ENCODE measurements around the gene TARBP1. TPM values are rescaled to one million over a fixed set of nuclear protein-coding genes. Genes with fewer than 3 reads are reported as not detected.
A peak's percentile ranks its signal among the peaks of the same experiment; 100 is the strongest.

Gene TARBP1
- total and polyA plus RNA-seq, 12 donors = 4.6 to 49.9 (median 9.0) TPM

DNA sequence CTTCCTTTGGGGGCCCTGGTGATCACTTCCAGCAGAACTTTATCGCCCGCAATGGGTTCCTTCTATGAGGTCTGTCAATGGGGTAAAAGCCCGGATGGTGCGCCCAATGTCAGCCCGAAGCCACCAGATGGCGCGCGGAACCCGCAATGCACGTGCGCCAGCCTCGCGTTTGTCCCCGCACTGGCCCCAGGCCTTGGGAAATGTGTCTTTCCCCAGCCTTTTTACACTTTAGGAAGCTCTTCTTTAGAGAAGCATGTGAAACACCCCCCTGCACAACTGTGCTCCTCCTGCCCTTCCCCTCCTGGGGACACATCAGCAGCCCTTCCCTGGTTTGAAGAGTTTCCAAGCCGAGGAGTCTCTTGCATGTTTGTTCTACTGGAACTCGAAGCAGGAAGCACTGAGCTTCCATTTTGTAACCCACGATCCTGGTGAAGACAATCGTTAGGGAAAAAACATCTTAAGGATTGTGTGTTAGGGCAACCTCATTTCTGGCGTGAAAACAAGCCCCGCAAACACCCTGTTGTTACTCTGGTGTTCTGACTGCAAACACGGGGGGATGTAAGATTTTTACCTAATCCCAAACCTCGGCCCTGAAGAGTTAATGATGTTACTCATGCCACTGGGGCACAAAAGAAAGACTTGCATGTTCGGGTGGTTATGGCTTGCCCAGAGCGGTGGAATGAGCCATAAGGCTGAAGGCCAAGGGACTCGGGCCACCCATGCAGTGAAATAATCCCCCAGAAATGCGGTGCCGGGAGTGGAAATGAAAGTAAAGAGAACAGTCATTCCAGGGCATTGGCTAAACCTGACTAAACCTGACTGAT, 20.4 kb upstream of the TARBP1 start:
- no peaks in the 10 kb centered on the region for H3K9me3 ChIP-seq
- TF ChIP-seq, protein P1, sequence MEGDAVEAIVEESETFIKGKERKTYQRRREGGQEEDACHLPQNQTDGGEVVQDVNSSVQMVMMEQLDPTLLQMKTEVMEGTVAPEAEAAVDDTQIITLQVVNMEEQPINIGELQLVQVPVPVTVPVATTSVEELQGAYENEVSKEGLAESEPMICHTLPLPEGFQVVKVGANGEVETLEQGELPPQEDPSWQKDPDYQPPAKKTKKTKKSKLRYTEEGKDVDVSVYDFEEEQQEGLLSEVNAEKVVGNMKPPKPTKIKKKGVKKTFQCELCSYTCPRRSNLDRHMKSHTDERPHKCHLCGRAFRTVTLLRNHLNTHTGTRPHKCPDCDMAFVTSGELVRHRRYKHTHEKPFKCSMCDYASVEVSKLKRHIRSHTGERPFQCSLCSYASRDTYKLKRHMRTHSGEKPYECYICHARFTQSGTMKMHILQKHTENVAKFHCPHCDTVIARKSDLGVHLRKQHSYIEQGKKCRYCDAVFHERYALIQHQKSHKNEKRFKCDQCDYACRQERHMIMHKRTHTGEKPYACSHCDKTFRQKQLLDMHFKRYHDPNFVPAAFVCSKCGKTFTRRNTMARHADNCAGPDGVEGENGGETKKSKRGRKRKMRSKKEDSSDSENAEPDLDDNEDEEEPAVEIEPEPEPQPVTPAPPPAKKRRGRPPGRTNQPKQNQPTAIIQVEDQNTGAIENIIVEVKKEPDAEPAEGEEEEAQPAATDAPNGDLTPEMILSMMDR (IDR thresholded peaks at IDR 0.05) = peak; percentile 92 to 99 (median 96)
- peak; percentile 95 to 98 (median 97) for ATAC-seq
- peak overlapping the region in 6 of 10 donors; percentile 3 to 21 (median 12) for H3K4me3 ChIP-seq
- H3K4me1 ChIP-seq = peaks cover 4 to 48% (median 30%) of the 10 kb centered on the region in 9 donors
- 15 to 21% methylated on average over 27 of the region's 27 CpGs for WGBS, 2 donors
- peak overlapping the region; percentile 61 to 88 (median 84) for H3K27ac ChIP-seq
- H3K27me3 ChIP-seq = no peaks in the 10 kb centered on the region
- H3K36me3 ChIP-seq = no peaks in the 10 kb centered on the region
- peak; percentile 92 to 93 for DNase-seq
- intact Hi-C loops (cut with DNase I) = loop anchor here in 9 of 10 donors (1.0 to 10.0 kb wide), 22 partner anchors 33 to 593 kb away; partner anchors contain the start of gene IRF2BP2 (in 1 of the 9)

DNA sequence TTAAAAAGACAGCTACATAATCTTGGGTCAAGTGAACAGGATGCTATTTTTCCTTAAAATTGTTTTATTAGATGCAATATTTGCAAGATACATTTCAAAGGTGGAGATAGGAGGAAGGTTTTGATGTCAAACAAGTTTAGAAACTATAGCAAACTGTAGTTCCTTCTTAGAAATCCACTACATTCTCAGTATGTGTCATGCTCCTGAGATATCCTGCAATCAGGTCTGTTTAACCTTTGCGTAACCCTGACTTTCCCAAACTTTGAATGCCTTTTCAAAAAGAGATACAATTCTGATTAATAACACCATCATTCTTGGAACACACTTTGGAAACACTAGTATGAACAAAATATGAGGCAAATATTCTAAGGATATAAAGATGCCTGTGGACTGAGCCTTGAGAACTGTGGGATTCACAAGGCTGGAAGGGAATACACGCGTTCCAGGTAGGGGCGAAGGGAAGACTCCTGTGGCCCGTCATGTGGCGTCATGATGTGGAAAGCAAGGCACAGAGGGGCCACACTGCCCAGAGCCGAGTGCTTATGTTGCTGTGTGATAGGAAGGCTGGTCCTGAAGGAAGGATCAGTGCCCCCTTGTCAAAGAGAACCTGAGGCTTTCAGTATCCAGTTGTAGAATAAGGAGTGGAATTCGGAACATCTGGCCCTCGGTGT, 19.6 kb upstream of the TARBP1 start:
- peak; percentile 5 to 73 (median 21) for ATAC-seq
- no peaks in the 10 kb centered on the region for H3K9me3 ChIP-seq
- no peaks in the 10 kb centered on the region for H3K36me3 ChIP-seq
- peak overlapping the region in 2 of 10 donors; percentile 5 to 21 for H3K4me3 ChIP-seq
- DNase-seq = no peak
- intact Hi-C loops (cut with DNase I) = loop anchor here in 9 of 10 donors (1.0 to 10.0 kb wide), 22 partner anchors 34 to 594 kb away; partner anchors contain the start of gene IRF2BP2 (in 1 of the 9)
- H3K4me1 ChIP-seq = peaks cover 4 to 43% (median 27%) of the 10 kb centered on the region in 9 donors
- H3K27me3 ChIP-seq = no peaks in the 10 kb centered on the region
- 47 to 53% methylated on average over 9 of the region's 9 CpGs for WGBS, 2 donors
- H3K27ac ChIP-seq = peak overlapping the region; percentile 61 to 88 (median 84)
- TF ChIP-seq, protein P1 (IDR thresholded peaks at IDR 0.05) = no peak

DNA sequence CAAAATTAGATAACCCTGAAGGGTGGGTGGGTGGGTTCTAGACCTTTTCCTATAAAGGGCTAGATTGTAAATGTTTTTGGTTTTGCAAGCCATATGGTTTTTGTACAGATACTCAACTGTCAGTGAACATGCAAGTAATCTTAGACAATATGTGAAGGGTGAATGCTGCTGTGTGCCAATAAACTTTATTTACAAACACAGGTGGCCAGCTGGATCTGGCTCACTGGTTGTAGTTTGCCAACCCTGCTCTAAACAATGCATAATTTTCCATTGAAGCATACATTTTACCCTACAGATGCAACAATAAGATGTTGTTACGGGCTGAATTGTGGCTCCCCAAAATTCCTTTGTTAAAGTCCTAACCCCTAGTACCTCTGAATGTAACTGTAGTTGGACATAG, 18.6 kb upstream of the TARBP1 start:
- DNase-seq = no peak
- Histone ChIP-seq H3K4me3 (no peak overlapping the region), H3K27ac (no peak overlapping the region), H3K9me3 (no peaks in the 10 kb centered on the region), H3K36me3 (no peaks in the 10 kb centered on the region), H3K4me1 (peaks cover 4 to 37% (median 22%) of the 10 kb centered on the region in 9 donors), H3K27me3 (no peaks in the 10 kb centered on the region)
- ATAC-seq = no peak
- WGBS, 2 donors = 91 to 94% methylated on average over 1 of the region's 1 CpG
- intact Hi-C loops (cut with DNase I) = loop anchor here in 8 of 10 donors (5.0 to 10.0 kb wide), 15 partner anchors 35 to 590 kb away; partner anchors contain the start of gene IRF2BP2 (in 1 of the 8)
- TF ChIP-seq, protein P1 (IDR thresholded peaks at IDR 0.05) = no peak

Measured in heart right ventricle (tissue), 16 donors.